Uterus (tissue), 4 donors: Measurements from ENCODE around the gene SKOR1. TPM values are rescaled to one million over a fixed set of nuclear protein-coding genes. Genes with fewer than 3 reads are reported as not detected.
A peak's percentile ranks its signal among the peaks of the same experiment; 100 is the strongest.

ENCODE experiments used
- DNase-seq, 2 donors: peaks; one replicate each; pipeline ENCODE4 v3.0.0-alpha.2; 2019 to 2020
- H3K27ac ChIP-seq, 2 donors: fragments of 200-600 bp; sonication (generic); 1 replicate in 1 of 2; 2 replicates in 1 of 2; pipeline ENCODE4 v1.5.1; 2016 to 2018
- H3K27me3 ChIP-seq, 2 donors: fragments of 200-600 bp; sonication (generic); one replicate each; pipeline ENCODE4 v1.5.1; 2018 to 2019; ENCODE audit warnings: control low read depth in 1 of 2
- H3K36me3 ChIP-seq, 2 donors: fragments of 200-600 bp; sonication (generic); one replicate each; pipeline ENCODE4 v1.5.1; 2019; ENCODE audit warnings: control low read depth in 1 of 2
- H3K4me1 ChIP-seq, 2 donors: fragments of 200-600 bp; sonication (generic); one replicate each; pipeline ENCODE4 v1.5.1; 2018 to 2019; ENCODE audit warnings: control low read depth in 1 of 2
- H3K4me3 ChIP-seq, 2 donors: fragments of 200-600 bp; sonication (generic); 1 replicate in 1 of 2; 2 replicates in 1 of 2; pipeline ENCODE4 v1.5.1; 2018 to 2019; ENCODE audit warnings: mild to moderate bottlenecking in 1 of 2
- H3K9me3 ChIP-seq, 2 donors: fragments of 200-600 bp; sonication (generic); one replicate each; pipeline ENCODE4 v1.5.1; 2019; ENCODE audit warnings: control low read depth in 1 of 2
- CTCF ChIP-seq, 4 experiments: fragments of 200-600 bp in 2 of 4; fragments of 450-650 bp in 2 of 4; sonication (generic) in 2 of 4; IDR thresholded peaks; one replicate each; pipeline ENCODE4 v1.5.1; 2016 to 2019; ENCODE audit warnings: antibody characterized with exemption in 4 of 4, mild to moderate bottlenecking in 2 of 4, moderate library complexity in 1 of 4
- POLR2A ChIP-seq, 2 donors: fragments of 450-650 bp; IDR thresholded peaks; one replicate each; pipeline ENCODE4 v1.6.1; 2016; ENCODE audit warnings: antibody characterized with exemption in 2 of 2, mild to moderate bottlenecking in 1 of 2, moderate library complexity in 1 of 2
- intact Hi-C: fragments of 100-400 bp; cut with DNase I; formaldehyde crosslinking; loops from one replicate; pipeline ENCODE4 v1.15.1; 2023; ENCODE audit warnings: low total_unique reads
- total RNA-seq, 4 donors: library from RNA; depleted of rRNA in 3 of 4; stranded (reverse); fragments of >200 nt in 3 of 4; gene quantifications; one replicate each; pipeline versions ENCODE4 v1.1.0 to v1.2.4, GENCODE V29; 2014 to 2023
- donor health status: DM: yes; HTN: yes; CAD: no.

SKOR1 gene
- total RNA-seq, 4 donors from 2014 or later, result 0.35 to 1.7 (median 0.77) TPM; not detected in 1

- H3K27ac ChIP-seq, result no peak overlapping the region
- no peak for DNase-seq
- peaks cover 37 to 45% of the 10 kb centered on the region in 2 donors for H3K27me3 ChIP-seq
- TF ChIP-seq CTCF (IDR thresholded peaks at IDR 0.05) (no peak), POLR2A (IDR thresholded peaks at IDR 0.05) (no peak)
- H3K9me3 ChIP-seq, result no peaks in the 10 kb centered on the region
- intact Hi-C loops, result loop anchor here (10.0 kb wide), 1 partner anchor 381 kb away; no protein-coding TSS in a partner anchor
- H3K36me3 ChIP-seq, result no peaks in the 10 kb centered on the region
- H3K4me1 ChIP-seq, result peaks cover 0 to 23% of the 10 kb centered on the region in 2 donors
- peak overlapping the region; percentile 16 to 28 for H3K4me3 ChIP-seq
Measured at GRCh38 chr15:67835297-67836133, 10.2 kb downstream of the SKOR1 start.

GRCh38 chr15:67836134-67836455 is 10.8 kb downstream of the SKOR1 start:
- no peak overlapping the region for H3K27ac ChIP-seq
- TF ChIP-seq POLR2A (IDR thresholded peaks at IDR 0.05) (no peak), CTCF (IDR thresholded peaks at IDR 0.05) (no peak)
- peak overlapping the region; percentile 16 to 28 for H3K4me3 ChIP-seq
- peaks cover 34 to 40% of the 10 kb centered on the region in 2 donors for H3K27me3 ChIP-seq
- no peak for DNase-seq
- no peaks in the 10 kb centered on the region for H3K36me3 ChIP-seq
- H3K9me3 ChIP-seq, result no peaks in the 10 kb centered on the region
- peaks cover 0 to 23% of the 10 kb centered on the region in 2 donors for H3K4me1 ChIP-seq
- intact Hi-C loops, result loop anchor here (10.0 kb wide), 1 partner anchor 381 kb away; no protein-coding TSS in a partner anchor

GRCh38 chr15:67836477-67836876 is 11.2 kb downstream of the SKOR1 start:
- intact Hi-C loops, result loop anchor here (10.0 kb wide), 1 partner anchor 382 kb away; no protein-coding TSS in a partner anchor
- peak; percentile 51 to 55 for DNase-seq
- Histone ChIP-seq H3K36me3 (no peaks in the 10 kb centered on the region), H3K4me3 (peak overlapping the region; percentile 16 to 28), H3K27ac (no peak overlapping the region), H3K4me1 (peaks cover 0 to 26% of the 10 kb centered on the region in 2 donors), H3K27me3 (peaks cover 30 to 36% of the 10 kb centered on the region in 2 donors), H3K9me3 (no peaks in the 10 kb centered on the region)
- no peak for TF ChIP-seq POLR2A (IDR thresholded peaks at IDR 0.05)
- TF ChIP-seq CTCF (IDR thresholded peaks at IDR 0.05), result peak; percentile 59 to 84 (median 73)

GRCh38 chr15:67836955-67837354 is 11.6 kb downstream of the SKOR1 start:
- DNase-seq, result no peak
- Histone ChIP-seq H3K36me3 (no peaks in the 10 kb centered on the region), H3K4me1 (peaks cover 0 to 26% of the 10 kb centered on the region in 2 donors), H3K27me3 (peaks cover 28 to 31% of the 10 kb centered on the region in 2 donors), H3K27ac (no peak overlapping the region), H3K4me3 (no peak overlapping the region), H3K9me3 (no peaks in the 10 kb centered on the region)
- no peak for TF ChIP-seq POLR2A (IDR thresholded peaks at IDR 0.05)
- TF ChIP-seq CTCF (IDR thresholded peaks at IDR 0.05), result no peak
- intact Hi-C loops, result loop anchor here (10.0 kb wide), 1 partner anchor 382 kb away; no protein-coding TSS in a partner anchor

GRCh38 chr15:67838789-67839332 is 13.6 kb downstream of the SKOR1 start:
- Histone ChIP-seq H3K27ac (peak overlapping the region; percentile 97), H3K4me1 (peaks cover under 1 to 21% of the 10 kb centered on the region in 2 donors), H3K36me3 (no peaks in the 10 kb centered on the region), H3K9me3 (no peaks in the 10 kb centered on the region), H3K27me3 (peaks cover 10 to 12% of the 10 kb centered on the region in 2 donors), H3K4me3 (peak overlapping the region; percentile 76 to 82)
- TF ChIP-seq POLR2A (IDR thresholded peaks at IDR 0.05) (no peak), CTCF (IDR thresholded peaks at IDR 0.05) (peak in 2 of 4 experiments; percentile 9 to 27)
- intact Hi-C loops, result loop anchor here (10.0 kb wide), 1 partner anchor 384 kb away; no protein-coding TSS in a partner anchor
- peak in 1 of 2 donors; percentile 54 for DNase-seq
